Mucosa of stomach (tissue), 1 donor: ENCODE data around the gene SMAD5.

Experiments used
- H3K27me3 ChIP-seq: one replicate; pipeline ENCODE4 v1.7.0; 2013; ENCODE audit warnings: mild to moderate bottlenecking, low read length; ENCODE audit not compliant: control insufficient read depth, insufficient read depth
- H3K36me3 ChIP-seq: one replicate; pipeline ENCODE4 v1.7.0; 2013; ENCODE audit warnings: low read length; ENCODE audit not compliant: control insufficient read depth, insufficient read depth
- H3K4me1 ChIP-seq: one replicate; pipeline ENCODE4 v1.7.0; 2013; ENCODE audit warnings: mild to moderate bottlenecking, low read length; ENCODE audit not compliant: control insufficient read depth, insufficient read depth
- H3K4me3 ChIP-seq: one replicate; pipeline ENCODE4 v1.7.0; 2013; ENCODE audit warnings: low read length
- H3K9ac ChIP-seq: one replicate; pipeline ENCODE4 v1.7.0; 2013; ENCODE audit warnings: mild to moderate bottlenecking, low read length, moderate library complexity
- H3K9me3 ChIP-seq: one replicate; pipeline ENCODE4 v1.7.0; 2013; ENCODE audit warnings: mild to moderate bottlenecking, low read length, moderate library complexity; ENCODE audit not compliant: control insufficient read depth
- donor health status: Pancreatic carcinoma.

SMAD5 gene

DNA sequence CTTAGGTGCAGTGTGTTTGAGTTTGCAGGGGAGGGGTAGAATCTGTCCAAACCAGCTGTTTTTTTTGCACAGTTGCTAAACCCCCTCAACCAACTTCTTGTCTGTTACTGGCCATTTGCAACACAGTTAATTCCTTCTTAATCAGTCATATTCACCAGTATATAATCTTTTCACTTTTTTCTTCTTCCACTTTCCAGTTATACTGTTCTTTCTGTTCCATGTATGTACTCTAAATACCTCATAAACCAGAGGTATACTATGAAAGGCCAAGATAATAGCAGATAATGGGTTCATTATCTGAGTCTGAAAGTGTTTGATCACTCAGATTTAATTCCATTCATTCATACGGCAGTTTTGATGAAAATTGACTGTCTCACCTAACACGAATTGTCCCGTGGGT lies 11.1 kb downstream of the SMAD5 start:
- H3K36me3 ChIP-seq = no peaks in the 10 kb centered on the region
- no peaks in the 10 kb centered on the region for H3K27me3 ChIP-seq
- H3K9ac ChIP-seq = no peak overlapping the region
- no peaks in the 10 kb centered on the region for H3K9me3 ChIP-seq
- H3K4me3 ChIP-seq = no peak overlapping the region
- H3K4me1 ChIP-seq = peaks cover 3% of the 10 kb centered on the region

- Histone ChIP-seq H3K27me3 (no peaks in the 10 kb centered on the region), H3K4me1 (peaks cover 3% of the 10 kb centered on the region), H3K9me3 (no peaks in the 10 kb centered on the region), H3K36me3 (no peaks in the 10 kb centered on the region), H3K9ac (no peak overlapping the region), H3K4me3 (no peak overlapping the region)
Observed at GRCh38 chr5:136145030-136145429, 12.4 kb downstream of the SMAD5 start.

- no peak overlapping the region for H3K4me3 ChIP-seq
- H3K9ac ChIP-seq = no peak overlapping the region
- H3K4me1 ChIP-seq = peaks cover 3% of the 10 kb centered on the region
- no peaks in the 10 kb centered on the region for H3K36me3 ChIP-seq
- H3K27me3 ChIP-seq = no peaks in the 10 kb centered on the region
- no peaks in the 10 kb centered on the region for H3K9me3 ChIP-seq
Observed at GRCh38 chr5:136146201-136146600, 13.6 kb downstream of the SMAD5 start.

DNA sequence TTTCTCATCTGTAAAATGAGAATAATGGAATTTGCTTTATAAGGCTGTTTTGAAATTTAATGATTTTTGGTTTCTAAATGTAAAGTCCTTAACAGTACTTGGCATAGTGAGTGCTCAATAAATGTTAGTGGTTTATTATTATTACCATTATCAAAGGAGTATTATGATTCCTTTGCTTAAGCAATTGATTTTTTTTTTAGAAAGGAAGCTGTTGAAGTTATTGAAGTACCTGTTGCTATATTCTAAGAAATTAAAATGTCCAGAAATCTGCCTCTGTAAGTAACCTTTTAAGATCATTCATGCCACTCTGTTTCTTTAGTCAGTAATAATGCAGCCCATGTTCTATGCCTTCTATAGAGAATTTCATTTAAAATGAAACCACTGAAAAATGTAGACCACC lies 15.0 kb downstream of the SMAD5 start:
- Histone ChIP-seq H3K27me3 (no peaks in the 10 kb centered on the region), H3K4me1 (peaks cover 3% of the 10 kb centered on the region), H3K36me3 (no peaks in the 10 kb centered on the region), H3K9me3 (no peaks in the 10 kb centered on the region), H3K4me3 (no peak overlapping the region), H3K9ac (no peak overlapping the region)

- Histone ChIP-seq H3K4me3 (no peak overlapping the region), H3K27me3 (no peaks in the 10 kb centered on the region), H3K9me3 (no peaks in the 10 kb centered on the region), H3K4me1 (no peaks in the 10 kb centered on the region), H3K36me3 (no peaks in the 10 kb centered on the region), H3K9ac (no peak overlapping the region)
Observed at GRCh38 chr5:136149891-136150290, 17.2 kb downstream of the SMAD5 start.

DNA sequence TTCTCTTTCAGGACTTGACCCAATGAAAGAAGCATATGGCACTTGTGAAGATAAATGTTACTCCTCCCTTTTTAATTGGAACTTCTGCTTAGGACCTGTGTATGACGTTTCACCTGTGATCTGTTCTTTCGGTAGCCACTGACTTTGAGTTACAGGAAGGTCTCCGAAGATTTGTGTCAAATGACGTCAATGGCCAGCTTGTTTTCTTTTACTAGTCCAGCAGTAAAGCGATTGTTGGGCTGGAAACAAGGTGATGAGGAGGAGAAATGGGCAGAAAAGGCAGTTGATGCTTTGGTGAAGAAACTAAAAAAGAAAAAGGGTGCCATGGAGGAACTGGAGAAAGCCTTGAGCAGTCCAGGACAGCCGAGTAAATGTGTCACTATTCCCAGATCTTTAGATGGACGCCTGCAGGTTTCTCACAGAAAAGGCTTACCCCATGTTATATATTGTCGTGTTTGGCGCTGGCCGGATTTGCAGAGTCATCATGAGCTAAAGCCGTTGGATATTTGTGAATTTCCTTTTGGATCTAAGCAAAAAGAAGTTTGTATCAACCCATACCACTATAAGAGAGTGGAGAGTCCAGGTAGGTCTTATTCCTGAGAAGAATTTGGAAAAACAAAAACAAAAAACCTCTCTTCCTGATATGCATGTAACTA lies 21.1 kb downstream of the SMAD5 start:
- Histone ChIP-seq H3K4me1 (peaks cover 8% of the 10 kb centered on the region), H3K9me3 (no peaks in the 10 kb centered on the region), H3K4me3 (no peak overlapping the region), H3K36me3 (no peaks in the 10 kb centered on the region), H3K27me3 (no peaks in the 10 kb centered on the region), H3K9ac (no peak overlapping the region)

DNA sequence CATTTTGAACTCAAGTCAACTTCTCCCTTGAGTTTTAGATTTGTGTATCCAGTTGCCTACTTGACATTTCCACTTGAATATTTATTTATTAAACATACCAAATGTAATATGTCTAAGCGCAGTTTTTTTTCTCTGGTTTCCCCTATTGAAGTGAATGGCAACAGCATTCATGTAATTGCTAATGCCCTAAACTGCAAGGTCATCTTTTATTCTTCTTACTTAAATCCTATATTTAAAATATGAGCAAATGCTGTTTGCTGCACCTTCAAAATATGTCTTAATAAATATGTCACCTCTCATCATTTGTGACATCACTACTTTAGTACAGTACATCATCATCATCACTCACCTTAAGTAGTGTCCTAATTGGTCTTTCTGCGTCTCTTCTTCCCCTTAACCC lies 22.4 kb downstream of the SMAD5 start:
- H3K9me3 ChIP-seq = no peaks in the 10 kb centered on the region
- no peak overlapping the region for H3K9ac ChIP-seq
- H3K27me3 ChIP-seq = no peaks in the 10 kb centered on the region
- no peaks in the 10 kb centered on the region for H3K36me3 ChIP-seq
- peaks cover 8% of the 10 kb centered on the region for H3K4me1 ChIP-seq
- H3K4me3 ChIP-seq = no peak overlapping the region

- no peak overlapping the region for H3K4me3 ChIP-seq
- no peaks in the 10 kb centered on the region for H3K27me3 ChIP-seq
- H3K4me1 ChIP-seq = peaks cover 8% of the 10 kb centered on the region
- H3K9ac ChIP-seq = no peak overlapping the region
- no peaks in the 10 kb centered on the region for H3K36me3 ChIP-seq
- no peaks in the 10 kb centered on the region for H3K9me3 ChIP-seq
Observed at GRCh38 chr5:136155761-136156160, 23.1 kb downstream of the SMAD5 start.

GRCh38 chr5:136157514-136157913 lies 24.9 kb downstream of the SMAD5 start:
- H3K4me1 ChIP-seq = peaks cover 8% of the 10 kb centered on the region
- no peaks in the 10 kb centered on the region for H3K9me3 ChIP-seq
- H3K27me3 ChIP-seq = no peaks in the 10 kb centered on the region
- no peak overlapping the region for H3K4me3 ChIP-seq
- no peak overlapping the region for H3K9ac ChIP-seq
- no peaks in the 10 kb centered on the region for H3K36me3 ChIP-seq

DNA sequence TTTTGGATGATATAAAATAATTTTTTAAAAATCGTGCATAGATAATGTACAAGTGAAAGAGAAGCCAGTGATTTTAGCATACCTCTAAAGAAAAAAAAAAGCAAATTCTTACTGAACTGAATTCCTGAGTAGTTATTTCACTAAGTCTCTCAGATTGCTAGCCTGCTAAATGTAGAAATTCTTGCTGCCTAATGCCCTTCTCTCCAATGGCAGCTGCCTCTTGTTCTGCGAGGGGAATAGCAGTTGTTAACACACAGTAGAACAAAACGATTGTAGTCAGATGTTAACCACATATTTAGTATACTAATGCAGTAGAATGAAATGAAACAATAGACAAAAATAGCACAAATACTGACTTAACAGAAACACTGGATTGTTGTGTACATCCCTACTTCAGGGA lies 26.8 kb downstream of the SMAD5 start:
- H3K27me3 ChIP-seq = no peaks in the 10 kb centered on the region
- no peak overlapping the region for H3K4me3 ChIP-seq
- no peaks in the 10 kb centered on the region for H3K36me3 ChIP-seq
- H3K9me3 ChIP-seq = no peaks in the 10 kb centered on the region
- H3K4me1 ChIP-seq = peaks cover 8% of the 10 kb centered on the region
- H3K9ac ChIP-seq = no peak overlapping the region

- no peak overlapping the region for H3K9ac ChIP-seq
- H3K9me3 ChIP-seq = no peaks in the 10 kb centered on the region
- no peaks in the 10 kb centered on the region for H3K36me3 ChIP-seq
- H3K4me1 ChIP-seq = no peaks in the 10 kb centered on the region
- H3K4me3 ChIP-seq = no peak overlapping the region
- H3K27me3 ChIP-seq = no peaks in the 10 kb centered on the region
Observed at GRCh38 chr5:136162008-136162407, 29.4 kb downstream of the SMAD5 start.

- H3K4me3 ChIP-seq = no peak overlapping the region
- no peaks in the 10 kb centered on the region for H3K4me1 ChIP-seq
- no peaks in the 10 kb centered on the region for H3K9me3 ChIP-seq
- H3K9ac ChIP-seq = no peak overlapping the region
- no peaks in the 10 kb centered on the region for H3K27me3 ChIP-seq
- H3K36me3 ChIP-seq = no peaks in the 10 kb centered on the region
Observed at GRCh38 chr5:136164226-136164625, 31.6 kb downstream of the SMAD5 start.

- no peaks in the 10 kb centered on the region for H3K27me3 ChIP-seq
- no peaks in the 10 kb centered on the region for H3K9me3 ChIP-seq
- no peak overlapping the region for H3K4me3 ChIP-seq
- no peaks in the 10 kb centered on the region for H3K36me3 ChIP-seq
- H3K9ac ChIP-seq = no peak overlapping the region
- no peaks in the 10 kb centered on the region for H3K4me1 ChIP-seq
Observed at GRCh38 chr5:136166909-136167308, 34.3 kb downstream of the SMAD5 start.
